ENCODE results near the gene SYNE1. TPM values are rescaled to one million over a fixed set of nuclear protein-coding genes. Genes with fewer than 3 reads are reported as not detected.

The SYNE1 gene
- polyA plus RNA-seq, 1 donor: 28.2 TPM

- H3K27ac ChIP-seq (ENCODE audit: low read length): no peak overlapping the region
- peak in 1 of 2 donors; percentile 31 for DNase-seq
- H3K36me3 ChIP-seq (ENCODE audit: control insufficient read depth, insufficient read depth, low read length): peaks cover 25% of the 10 kb centered on the region
- no peaks in the 10 kb centered on the region for H3K4me1 ChIP-seq (ENCODE audit: control insufficient read depth, insufficient read depth, low read length)
- no peak overlapping the region for H3K4me3 ChIP-seq (ENCODE audit: low read length)
- 77% methylated on average over 2 of the region's 9 CpGs for WGBS (ENCODE audit: insufficient coverage, low lambda C conversion rate)
- H3K9me3 ChIP-seq (ENCODE audit: control insufficient read depth, low read depth, low read length): no peaks in the 10 kb centered on the region
- H3K27me3 ChIP-seq (ENCODE audit: control insufficient read depth, insufficient read depth, low read length): no peaks in the 10 kb centered on the region
These were observed 507.4 kb downstream of the SYNE1 start for GRCh38 chr6:152129691-152130151.

GRCh38 chr6:152127432-152128165 lies 509.6 kb downstream of the SYNE1 start:
- H3K9me3 ChIP-seq (ENCODE audit: control insufficient read depth, low read depth, low read length): no peaks in the 10 kb centered on the region
- no peaks in the 10 kb centered on the region for H3K27me3 ChIP-seq (ENCODE audit: control insufficient read depth, insufficient read depth, low read length)
- H3K4me3 ChIP-seq (ENCODE audit: low read length): no peak overlapping the region
- H3K36me3 ChIP-seq (ENCODE audit: control insufficient read depth, insufficient read depth, low read length): peaks cover 18% of the 10 kb centered on the region
- no peak overlapping the region for H3K27ac ChIP-seq (ENCODE audit: low read length)
- DNase-seq: no peak
- 100% methylated on average over 1 of the region's 8 CpGs for WGBS (ENCODE audit: insufficient coverage, low lambda C conversion rate)
- no peaks in the 10 kb centered on the region for H3K4me1 ChIP-seq (ENCODE audit: control insufficient read depth, insufficient read depth, low read length)

DNA sequence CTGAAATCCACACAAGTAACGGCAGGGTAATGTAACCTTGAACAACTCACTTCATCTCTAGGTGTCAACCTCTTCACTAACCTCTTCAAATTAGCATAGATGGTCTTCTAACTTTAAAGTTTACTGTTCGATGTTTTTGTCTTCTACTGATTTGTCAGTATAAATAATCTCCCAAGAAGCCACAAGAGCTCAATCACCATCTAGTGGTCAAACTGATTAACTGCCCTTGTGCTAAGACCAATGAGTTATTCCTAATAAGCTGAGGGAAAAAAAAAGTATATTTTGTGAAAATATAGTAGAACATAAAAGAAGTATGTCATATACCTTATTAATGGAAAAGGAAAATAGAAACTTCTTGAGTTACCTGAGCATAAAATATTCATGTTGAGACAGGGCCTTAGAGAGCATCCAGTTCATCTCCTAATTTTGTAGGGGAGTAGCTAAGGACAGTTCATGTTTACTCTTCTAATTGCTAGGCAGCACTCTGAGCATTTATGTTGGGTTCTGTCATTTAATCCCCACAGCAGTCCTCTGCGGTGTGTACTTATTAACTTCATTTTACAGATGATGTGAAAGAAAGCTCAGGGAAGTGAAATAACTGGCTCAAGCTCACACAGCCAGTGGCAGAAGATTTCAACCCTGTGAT lies 512.6 kb downstream of the SYNE1 start:
- DNase-seq: no peak
- no CpG with 5 or more reads among the region's 3 CpGs for WGBS (ENCODE audit: insufficient coverage, low lambda C conversion rate)
- Histone ChIP-seq H3K27me3 (ENCODE audit: control insufficient read depth, insufficient read depth, low read length) (no peaks in the 10 kb centered on the region), H3K4me3 (ENCODE audit: low read length) (no peak overlapping the region), H3K4me1 (ENCODE audit: control insufficient read depth, insufficient read depth, low read length) (no peaks in the 10 kb centered on the region), H3K9me3 (ENCODE audit: control insufficient read depth, low read depth, low read length) (no peaks in the 10 kb centered on the region), H3K36me3 (ENCODE audit: control insufficient read depth, insufficient read depth, low read length) (peaks cover 27% of the 10 kb centered on the region), H3K27ac (ENCODE audit: low read length) (no peak overlapping the region)

- H3K27me3 ChIP-seq (ENCODE audit: control insufficient read depth, insufficient read depth, low read length): no peaks in the 10 kb centered on the region
- no peak for DNase-seq
- H3K9me3 ChIP-seq (ENCODE audit: control insufficient read depth, low read depth, low read length): no peaks in the 10 kb centered on the region
- no peaks in the 10 kb centered on the region for H3K4me1 ChIP-seq (ENCODE audit: control insufficient read depth, insufficient read depth, low read length)
- H3K4me3 ChIP-seq (ENCODE audit: low read length): no peak overlapping the region
- peaks cover 23% of the 10 kb centered on the region for H3K36me3 ChIP-seq (ENCODE audit: control insufficient read depth, insufficient read depth, low read length)
- no peak overlapping the region for H3K27ac ChIP-seq (ENCODE audit: low read length)
- WGBS (ENCODE audit: insufficient coverage, low lambda C conversion rate): no CpG with 5 or more reads among the region's 3 CpGs
These were observed 514.1 kb downstream of the SYNE1 start for GRCh38 chr6:152123076-152123475.

DNA sequence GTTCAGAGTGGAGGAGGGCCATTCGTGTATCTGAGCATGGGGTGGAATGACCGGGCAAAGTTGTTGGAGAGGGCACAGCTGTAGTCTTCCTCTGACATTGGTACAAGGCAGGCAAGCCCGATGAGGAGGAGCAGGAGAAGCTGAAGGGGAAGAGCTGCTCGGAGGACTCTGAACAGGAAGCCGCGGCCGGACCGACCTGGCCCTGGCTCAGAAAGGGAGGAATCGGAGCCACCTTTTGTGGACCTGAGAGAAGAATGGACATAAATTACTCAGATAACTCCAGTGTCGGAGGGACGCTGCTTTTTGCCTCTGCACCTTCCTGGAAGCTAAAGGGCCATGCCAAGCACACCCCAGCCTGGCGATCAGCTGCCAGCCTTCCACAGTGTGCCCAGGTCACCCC lies 514.7 kb downstream of the SYNE1 start:
- H3K4me1 ChIP-seq (ENCODE audit: control insufficient read depth, insufficient read depth, low read length): no peaks in the 10 kb centered on the region
- H3K27ac ChIP-seq (ENCODE audit: low read length): no peak overlapping the region
- DNase-seq: no peak
- no peaks in the 10 kb centered on the region for H3K9me3 ChIP-seq (ENCODE audit: control insufficient read depth, low read depth, low read length)
- 100% methylated on average over 1 of the region's 12 CpGs for WGBS (ENCODE audit: insufficient coverage, low lambda C conversion rate)
- no peak overlapping the region for H3K4me3 ChIP-seq (ENCODE audit: low read length)
- no peaks in the 10 kb centered on the region for H3K27me3 ChIP-seq (ENCODE audit: control insufficient read depth, insufficient read depth, low read length)
- peaks cover 23% of the 10 kb centered on the region for H3K36me3 ChIP-seq (ENCODE audit: control insufficient read depth, insufficient read depth, low read length)

DNA sequence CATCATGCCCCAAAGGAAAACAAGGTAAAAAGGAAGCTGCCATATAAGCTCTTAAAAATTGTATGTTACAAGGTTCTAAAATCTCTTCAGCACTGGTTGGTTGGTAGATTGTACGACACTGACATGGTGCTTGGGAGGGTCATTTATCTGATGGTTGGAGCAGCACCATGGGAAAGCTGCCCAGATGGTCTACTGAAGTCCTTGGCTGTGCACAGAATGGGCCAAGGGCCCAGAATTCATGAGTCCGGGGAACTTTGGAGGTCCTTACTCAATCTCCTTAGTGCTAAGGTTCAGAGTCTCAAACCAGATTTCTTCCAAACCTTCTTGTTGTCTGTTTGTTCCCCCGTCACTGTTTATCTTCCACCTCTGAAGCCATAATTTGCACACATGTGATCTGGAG lies 515.3 kb downstream of the SYNE1 start:
- no CpG with 5 or more reads among the region's 3 CpGs for WGBS (ENCODE audit: insufficient coverage, low lambda C conversion rate)
- no peaks in the 10 kb centered on the region for H3K4me1 ChIP-seq (ENCODE audit: control insufficient read depth, insufficient read depth, low read length)
- H3K27me3 ChIP-seq (ENCODE audit: control insufficient read depth, insufficient read depth, low read length): no peaks in the 10 kb centered on the region
- H3K9me3 ChIP-seq (ENCODE audit: control insufficient read depth, low read depth, low read length): no peaks in the 10 kb centered on the region
- H3K4me3 ChIP-seq (ENCODE audit: low read length): no peak overlapping the region
- no peak overlapping the region for H3K27ac ChIP-seq (ENCODE audit: low read length)
- H3K36me3 ChIP-seq (ENCODE audit: control insufficient read depth, insufficient read depth, low read length): peaks cover 23% of the 10 kb centered on the region
- DNase-seq: no peak

DNA sequence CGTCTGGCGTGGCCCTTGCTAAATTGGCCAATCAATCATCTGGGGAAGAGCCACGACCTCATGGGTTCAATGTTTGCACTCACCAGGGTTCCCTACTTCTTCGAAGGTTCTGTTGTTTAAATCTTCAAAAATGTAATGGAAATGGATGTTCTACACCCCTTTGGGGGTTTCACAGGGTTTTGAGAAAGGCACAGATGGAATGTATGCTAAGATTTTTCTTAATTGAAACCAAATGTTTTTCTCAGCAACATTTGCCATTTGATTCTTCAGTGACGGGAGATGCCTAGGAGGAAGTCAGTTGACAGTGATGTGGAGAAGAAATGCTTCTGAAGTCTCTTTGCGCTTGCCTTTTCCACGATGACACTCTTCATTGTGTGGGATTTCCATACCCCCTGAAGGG lies 517.3 kb downstream of the SYNE1 start:
- Histone ChIP-seq H3K36me3 (ENCODE audit: control insufficient read depth, insufficient read depth, low read length) (peaks cover 23% of the 10 kb centered on the region), H3K4me1 (ENCODE audit: control insufficient read depth, insufficient read depth, low read length) (no peaks in the 10 kb centered on the region), H3K27ac (ENCODE audit: low read length) (no peak overlapping the region), H3K9me3 (ENCODE audit: control insufficient read depth, low read depth, low read length) (no peaks in the 10 kb centered on the region), H3K4me3 (ENCODE audit: low read length) (no peak overlapping the region), H3K27me3 (ENCODE audit: control insufficient read depth, insufficient read depth, low read length) (no peaks in the 10 kb centered on the region)
- WGBS (ENCODE audit: insufficient coverage, low lambda C conversion rate): no CpG with 5 or more reads among the region's 7 CpGs
- no peak for DNase-seq

DNA sequence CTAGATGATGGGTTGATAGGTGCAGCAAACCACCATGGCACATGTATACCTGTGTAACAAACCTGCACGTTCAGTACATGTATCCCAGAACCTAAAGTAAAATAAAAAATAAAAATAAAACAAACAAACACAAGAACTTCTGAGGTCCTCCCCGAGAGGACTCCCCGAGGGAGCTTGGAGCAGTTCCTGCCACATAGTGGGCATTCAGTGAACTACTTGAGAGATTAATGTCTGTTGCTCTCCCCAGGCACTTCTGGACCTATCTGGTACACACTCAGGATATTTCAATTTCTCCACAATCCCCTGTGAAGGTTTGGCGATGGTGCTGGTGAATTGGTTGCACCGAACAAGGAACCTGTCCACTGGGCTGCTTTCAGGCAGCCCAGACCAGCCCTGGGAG lies 518.5 kb downstream of the SYNE1 start:
- no peaks in the 10 kb centered on the region for H3K9me3 ChIP-seq (ENCODE audit: control insufficient read depth, low read depth, low read length)
- no peaks in the 10 kb centered on the region for H3K27me3 ChIP-seq (ENCODE audit: control insufficient read depth, insufficient read depth, low read length)
- H3K36me3 ChIP-seq (ENCODE audit: control insufficient read depth, insufficient read depth, low read length): peaks cover 23% of the 10 kb centered on the region
- no peak for DNase-seq
- WGBS (ENCODE audit: insufficient coverage, low lambda C conversion rate): no CpG with 5 or more reads among the region's 5 CpGs
- H3K27ac ChIP-seq (ENCODE audit: low read length): no peak overlapping the region
- H3K4me3 ChIP-seq (ENCODE audit: low read length): no peak overlapping the region
- H3K4me1 ChIP-seq (ENCODE audit: control insufficient read depth, insufficient read depth, low read length): no peaks in the 10 kb centered on the region

GRCh38 chr6:152118224-152118623 lies 518.9 kb downstream of the SYNE1 start:
- Histone ChIP-seq H3K4me1 (ENCODE audit: control insufficient read depth, insufficient read depth, low read length) (no peaks in the 10 kb centered on the region), H3K9me3 (ENCODE audit: control insufficient read depth, low read depth, low read length) (no peaks in the 10 kb centered on the region), H3K36me3 (ENCODE audit: control insufficient read depth, insufficient read depth, low read length) (peaks cover 23% of the 10 kb centered on the region), H3K4me3 (ENCODE audit: low read length) (no peak overlapping the region), H3K27ac (ENCODE audit: low read length) (no peak overlapping the region), H3K27me3 (ENCODE audit: control insufficient read depth, insufficient read depth, low read length) (no peaks in the 10 kb centered on the region)
- WGBS (ENCODE audit: insufficient coverage, low lambda C conversion rate): no CpG with 5 or more reads among the region's 3 CpGs
- DNase-seq: no peak

GRCh38 chr6:152117156-152118133 lies 519.7 kb downstream of the SYNE1 start:
- Histone ChIP-seq H3K27me3 (ENCODE audit: control insufficient read depth, insufficient read depth, low read length) (no peaks in the 10 kb centered on the region), H3K27ac (ENCODE audit: low read length) (no peak overlapping the region), H3K36me3 (ENCODE audit: control insufficient read depth, insufficient read depth, low read length) (peaks cover 22% of the 10 kb centered on the region), H3K4me1 (ENCODE audit: control insufficient read depth, insufficient read depth, low read length) (no peaks in the 10 kb centered on the region), H3K9me3 (ENCODE audit: control insufficient read depth, low read depth, low read length) (no peaks in the 10 kb centered on the region), H3K4me3 (ENCODE audit: low read length) (no peak overlapping the region)
- WGBS (ENCODE audit: insufficient coverage, low lambda C conversion rate): 83% methylated on average over 4 of the region's 9 CpGs
- no peak for DNase-seq
